ENCODE data around the gene IFI6. TPM values are rescaled to one million over a fixed set of nuclear protein-coding genes. Genes with fewer than 3 reads are reported as not detected.

IFI6 gene
- total RNA-seq, 4 donors from 2014 or later = 28.4 to 420 (median 77.5) TPM

DNA sequence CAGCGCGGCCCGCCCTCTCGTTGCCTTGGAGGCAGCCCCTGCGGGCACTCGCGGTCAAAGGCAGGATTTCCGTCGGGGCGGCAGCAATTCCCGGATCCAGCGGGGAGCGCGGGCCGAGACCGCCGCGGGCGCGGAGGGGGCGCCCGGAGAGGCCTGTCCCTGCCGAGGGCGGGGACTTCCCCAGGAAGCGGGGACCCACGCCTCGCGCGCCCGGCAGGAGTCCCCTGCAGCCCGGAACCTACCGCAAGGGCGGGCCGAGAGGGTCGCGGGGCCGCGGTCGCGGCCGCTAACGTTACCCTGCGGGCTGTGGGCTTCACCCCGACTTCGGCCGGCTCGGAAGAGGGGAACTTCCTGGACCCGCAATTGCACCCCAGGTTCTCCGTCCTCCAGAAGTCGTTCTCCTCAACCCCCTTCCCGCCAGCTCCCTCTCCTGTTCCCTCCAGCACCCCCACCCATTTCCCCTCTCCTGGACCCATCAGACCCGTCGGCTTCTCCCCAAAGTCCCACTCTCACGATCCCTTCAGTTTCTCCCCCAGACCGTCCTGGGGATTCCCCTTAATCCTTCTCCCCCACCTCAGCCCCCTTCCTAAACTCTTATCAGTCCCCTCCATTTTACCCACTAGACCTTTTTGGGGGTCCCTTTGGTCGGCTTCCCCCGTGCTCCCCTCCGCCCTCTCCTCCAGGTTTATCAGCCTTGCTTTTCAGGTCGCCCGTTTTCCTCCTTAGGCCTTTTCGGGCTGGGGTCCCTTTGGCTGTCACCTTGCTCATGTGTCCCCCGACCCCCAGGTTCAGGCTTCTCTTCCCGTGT, 37.6 kb downstream of the IFI6 start:
- TF ChIP-seq, protein P1, sequence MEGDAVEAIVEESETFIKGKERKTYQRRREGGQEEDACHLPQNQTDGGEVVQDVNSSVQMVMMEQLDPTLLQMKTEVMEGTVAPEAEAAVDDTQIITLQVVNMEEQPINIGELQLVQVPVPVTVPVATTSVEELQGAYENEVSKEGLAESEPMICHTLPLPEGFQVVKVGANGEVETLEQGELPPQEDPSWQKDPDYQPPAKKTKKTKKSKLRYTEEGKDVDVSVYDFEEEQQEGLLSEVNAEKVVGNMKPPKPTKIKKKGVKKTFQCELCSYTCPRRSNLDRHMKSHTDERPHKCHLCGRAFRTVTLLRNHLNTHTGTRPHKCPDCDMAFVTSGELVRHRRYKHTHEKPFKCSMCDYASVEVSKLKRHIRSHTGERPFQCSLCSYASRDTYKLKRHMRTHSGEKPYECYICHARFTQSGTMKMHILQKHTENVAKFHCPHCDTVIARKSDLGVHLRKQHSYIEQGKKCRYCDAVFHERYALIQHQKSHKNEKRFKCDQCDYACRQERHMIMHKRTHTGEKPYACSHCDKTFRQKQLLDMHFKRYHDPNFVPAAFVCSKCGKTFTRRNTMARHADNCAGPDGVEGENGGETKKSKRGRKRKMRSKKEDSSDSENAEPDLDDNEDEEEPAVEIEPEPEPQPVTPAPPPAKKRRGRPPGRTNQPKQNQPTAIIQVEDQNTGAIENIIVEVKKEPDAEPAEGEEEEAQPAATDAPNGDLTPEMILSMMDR (IDR thresholded peaks at IDR 0.05; ENCODE audit: low read depth) = no peak

DNA sequence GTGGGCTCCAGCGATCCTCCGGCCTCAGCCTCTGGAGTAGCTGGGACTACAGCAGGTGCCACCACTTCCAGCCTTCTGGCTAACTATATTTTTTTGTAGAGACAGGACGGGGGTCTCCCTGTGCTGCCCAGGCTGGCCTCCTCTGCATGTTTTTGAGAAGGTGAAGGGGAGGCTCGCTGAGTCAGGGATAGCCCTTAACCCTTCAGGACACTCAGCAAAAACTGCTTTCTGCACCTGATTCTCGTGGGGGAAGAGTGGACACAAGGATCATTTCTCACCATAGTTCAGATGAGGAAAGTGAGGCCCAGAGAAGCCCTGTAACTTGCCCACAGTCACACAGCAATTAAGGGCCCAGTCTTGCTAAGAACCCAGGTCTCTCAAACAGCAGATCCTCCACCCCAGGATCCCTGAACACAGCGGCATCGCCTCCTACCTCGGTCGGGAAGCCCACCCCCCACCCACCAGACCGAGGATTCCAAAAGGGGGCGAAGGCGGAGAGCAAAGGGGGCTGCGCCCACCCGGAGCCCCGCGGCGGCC, 38.3 kb downstream of the IFI6 start:
- TF ChIP-seq, protein P1 (IDR thresholded peaks at IDR 0.05; ENCODE audit: low read depth) = no peak

DNA sequence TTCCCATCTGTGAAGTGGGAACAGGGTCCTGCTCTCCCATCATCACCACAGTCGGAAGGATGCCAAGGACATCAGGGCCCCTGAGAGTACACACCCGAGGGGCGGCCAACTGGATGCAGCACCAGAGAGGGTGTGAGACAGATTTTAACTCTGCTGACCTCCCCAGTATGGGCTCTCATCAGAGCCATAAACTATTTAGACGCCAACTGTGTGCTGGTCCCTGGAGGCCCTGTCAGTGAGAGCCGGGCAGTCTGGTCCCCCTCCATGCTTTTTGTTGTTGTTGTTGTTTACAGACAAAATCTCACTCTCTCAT, 38.7 kb downstream of the IFI6 start:
- TF ChIP-seq, protein P1 (IDR thresholded peaks at IDR 0.05; ENCODE audit: low read depth) = no peak

DNA sequence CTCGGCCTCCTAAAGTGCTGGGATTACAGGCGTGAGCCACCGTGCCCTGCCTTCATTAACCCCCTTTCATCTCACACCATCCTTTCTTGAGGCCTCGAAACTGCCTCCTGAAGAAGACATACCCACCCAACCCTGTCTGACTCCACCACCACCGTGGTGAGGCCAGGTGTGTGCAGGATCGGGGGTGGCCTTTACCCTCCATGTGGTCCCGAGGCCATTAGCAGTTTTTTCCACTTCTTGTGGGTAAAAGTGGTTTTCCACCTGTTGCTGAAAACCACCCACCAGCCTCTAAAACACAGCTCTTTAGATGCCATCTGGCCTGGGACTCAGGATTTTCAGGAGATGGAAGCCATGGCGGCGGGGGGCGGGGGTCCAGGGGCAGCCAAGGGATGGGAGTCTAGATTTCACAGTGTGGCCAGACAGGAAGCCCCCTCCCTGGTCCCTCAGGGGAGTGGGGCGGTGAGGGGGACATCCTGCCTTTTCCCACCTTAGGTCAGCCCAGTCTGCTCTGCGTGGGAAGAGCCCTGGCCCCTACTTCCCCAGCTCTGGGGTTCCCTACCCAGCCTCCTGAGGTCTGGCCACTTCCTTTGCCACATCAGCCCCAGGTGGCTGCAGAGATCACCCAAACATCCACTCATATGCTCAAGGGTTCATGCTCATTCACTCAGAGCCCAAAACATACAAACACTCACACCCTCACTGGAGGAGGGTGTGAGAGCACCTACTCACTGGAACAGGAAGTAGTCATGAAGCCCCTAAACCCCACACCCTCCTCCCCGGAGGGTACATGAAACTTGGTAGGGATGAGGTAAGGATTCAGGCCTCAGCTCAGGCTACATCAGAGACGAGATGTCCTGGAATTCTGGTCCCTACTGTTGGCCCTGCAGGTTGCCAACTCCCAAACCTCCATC, 39.4 kb downstream of the IFI6 start:
- TF ChIP-seq, protein P1 (IDR thresholded peaks at IDR 0.05; ENCODE audit: low read depth) = no peak

DNA sequence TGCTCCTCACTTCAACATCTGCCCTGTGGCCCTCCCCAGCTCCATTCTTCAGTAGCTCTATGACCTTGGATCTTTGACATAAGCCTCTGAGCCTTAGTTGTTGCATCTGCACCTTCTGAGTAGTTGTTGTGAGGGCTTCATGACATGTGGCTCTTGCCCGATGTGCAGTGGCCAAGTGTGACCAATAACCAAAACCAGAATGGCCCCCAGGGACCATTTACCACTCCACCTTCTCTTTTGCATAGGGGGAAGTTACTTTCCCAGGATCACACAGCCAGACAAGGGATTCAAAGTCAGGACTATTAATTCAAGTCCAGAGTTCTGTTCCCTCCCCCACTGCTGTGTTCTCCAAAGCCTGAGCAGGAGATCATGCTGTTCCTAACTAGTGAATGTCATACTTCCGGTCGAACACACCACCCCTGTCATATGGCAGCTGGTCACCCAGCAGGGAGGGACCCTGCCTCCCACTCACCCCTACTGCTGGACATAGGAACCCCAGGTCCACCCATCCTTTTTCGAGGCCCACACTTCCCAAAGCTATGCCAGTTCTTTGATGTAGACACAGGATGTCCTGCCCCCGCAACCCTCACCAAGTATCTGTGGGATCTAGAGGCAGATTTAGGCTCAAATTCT, 41.0 kb downstream of the IFI6 start:
- TF ChIP-seq, protein P1 (IDR thresholded peaks at IDR 0.05; ENCODE audit: low read depth) = no peak

- TF ChIP-seq, protein P1 (IDR thresholded peaks at IDR 0.05; ENCODE audit: low read depth) = no peak
Observed at GRCh38 chr1:27628712-27629111, 43.3 kb downstream of the IFI6 start.

Data from subcutaneous adipose tissue (tissue), 4 donors.